GM12892 (cell line): Measurements from ENCODE around the gene NEU4.

Experiments used
- POLR2A ChIP-seq: IDR thresholded peaks from 2 replicates; pipeline ENCODE4 v1.6.1; 2011; ENCODE audit warnings: low read depth, low read length, control low read depth
- POLR2AphosphoS5 ChIP-seq: IDR thresholded peaks from 2 replicates; pipeline ENCODE4 v1.6.1; 2011; ENCODE audit warnings: low read depth, low read length, control low read depth

DNA sequence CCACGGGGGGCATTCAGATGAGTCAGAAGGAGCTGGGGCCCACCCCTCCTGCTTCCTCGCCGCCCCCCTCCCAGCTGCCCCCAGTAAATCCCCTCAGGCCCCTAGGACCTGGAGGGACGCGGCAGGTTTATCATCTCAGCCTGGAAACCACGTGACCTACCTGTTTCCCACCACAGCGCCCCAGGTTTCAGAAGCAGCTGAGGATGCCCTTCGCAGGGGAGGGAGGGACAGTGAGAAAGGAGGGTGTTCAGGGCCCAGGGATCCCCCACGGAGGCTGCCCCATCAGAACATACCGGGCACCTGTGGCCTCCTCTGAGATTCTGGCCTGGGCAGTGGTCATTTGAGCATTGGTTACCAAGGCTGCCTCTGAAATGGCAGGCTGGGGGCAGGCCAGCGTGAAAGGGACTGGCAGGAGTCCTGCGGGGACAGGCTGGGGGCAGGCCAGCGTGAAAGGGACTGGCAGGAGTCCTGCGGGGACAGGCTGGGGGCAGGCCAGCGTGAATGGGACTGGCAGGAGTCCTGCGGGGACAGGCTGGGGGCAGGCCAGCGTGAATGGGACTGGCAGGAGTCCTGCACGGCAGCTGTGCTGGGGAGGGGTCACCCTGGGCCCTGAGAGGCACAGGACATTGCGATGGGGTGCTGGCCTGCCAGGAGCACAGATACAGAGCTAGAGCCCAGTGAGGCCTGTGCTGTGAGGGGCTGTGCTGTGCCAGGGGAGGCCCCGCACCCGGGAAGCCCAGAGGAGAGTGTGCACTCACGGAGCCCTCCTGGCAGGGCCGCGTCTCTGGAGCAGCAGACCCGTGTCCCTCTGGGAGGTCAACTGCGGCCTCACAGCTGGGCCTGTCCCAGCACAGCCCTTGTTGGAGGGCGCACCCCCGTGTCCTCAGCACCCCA, 1.6 kb downstream of the NEU4 start:
- no peak for TF ChIP-seq POLR2AphosphoS5
- no peak for TF ChIP-seq POLR2A
